Sigmoid colon (tissue), 4 donors: ENCODE results near the gene MYO18A.

ENCODE experiments used
- POLR2A ChIP-seq, 2 donors: fragments of 450-650 bp; IDR thresholded peaks; one replicate each; pipeline ENCODE4 v1.6.1; 2016; ENCODE audit warnings: antibody characterized with exemption in 2 of 2, mild to moderate bottlenecking in 2 of 2, moderate library complexity in 2 of 2
- POLR2AphosphoS5 ChIP-seq, 4 donors: sonication (generic); formaldehyde crosslinking; IDR thresholded peaks; one replicate each; pipeline ENCODE4 v1.6.1; 2017; ENCODE audit warnings: antibody characterized with exemption in 4 of 4
- TF ChIP-seq, protein P1 (sequence below), 4 experiments: fragments of 450-650 bp in 3 of 4; fragments of 200-600 bp in 1 of 4; IDR thresholded peaks; one replicate each; pipeline ENCODE4 v1.5.1; 2016 to 2019; ENCODE audit warnings: antibody characterized with exemption in 4 of 4, mild to moderate bottlenecking in 3 of 4, moderate library complexity in 2 of 4

DNA sequence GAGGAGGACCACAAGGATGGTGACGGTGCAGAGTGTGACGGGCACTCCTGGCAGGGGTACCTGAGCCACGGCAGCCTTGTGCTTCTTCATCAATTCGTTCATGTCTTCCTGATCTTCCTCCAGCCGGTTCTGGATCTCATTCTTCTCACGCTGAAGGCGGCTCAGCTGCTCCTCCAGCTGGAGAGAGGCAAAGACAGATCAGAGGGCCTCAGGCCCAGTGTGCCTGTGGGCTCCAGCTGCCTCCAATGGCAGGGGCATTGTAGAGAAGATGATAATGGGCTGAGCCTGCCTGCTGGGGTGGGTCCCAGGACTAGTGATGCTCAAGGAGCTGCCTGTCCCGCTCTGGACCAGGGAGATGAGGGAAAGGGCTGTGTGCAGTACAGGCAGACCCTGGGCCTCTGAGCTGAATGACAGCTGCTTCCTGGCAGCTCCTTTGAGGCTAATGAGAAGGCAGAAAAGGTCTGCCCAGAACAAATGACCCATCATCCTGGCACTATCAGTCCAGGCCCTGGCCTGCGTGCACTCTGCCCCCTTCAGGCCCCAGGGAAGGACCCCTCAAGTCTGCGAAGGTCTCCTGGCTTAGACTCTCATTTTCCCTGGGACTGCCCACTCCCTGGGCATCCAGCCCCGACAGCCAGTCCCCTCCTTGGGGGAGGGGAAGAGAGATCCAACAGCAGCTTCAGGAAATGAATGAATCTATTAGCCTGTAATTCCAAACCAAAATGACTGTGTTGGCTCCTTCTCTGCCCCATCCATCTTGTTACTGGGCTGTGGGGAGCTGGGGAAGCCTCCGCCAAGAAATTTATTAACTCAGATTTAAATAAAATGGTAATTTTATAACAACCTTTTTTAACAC lies 89.2 kb downstream of the MYO18A start:
- TF ChIP-seq POLR2A (IDR thresholded peaks at IDR 0.05) (no peak), POLR2AphosphoS5 (IDR thresholded peaks at IDR 0.05) (no peak)
- TF ChIP-seq, protein P1, sequence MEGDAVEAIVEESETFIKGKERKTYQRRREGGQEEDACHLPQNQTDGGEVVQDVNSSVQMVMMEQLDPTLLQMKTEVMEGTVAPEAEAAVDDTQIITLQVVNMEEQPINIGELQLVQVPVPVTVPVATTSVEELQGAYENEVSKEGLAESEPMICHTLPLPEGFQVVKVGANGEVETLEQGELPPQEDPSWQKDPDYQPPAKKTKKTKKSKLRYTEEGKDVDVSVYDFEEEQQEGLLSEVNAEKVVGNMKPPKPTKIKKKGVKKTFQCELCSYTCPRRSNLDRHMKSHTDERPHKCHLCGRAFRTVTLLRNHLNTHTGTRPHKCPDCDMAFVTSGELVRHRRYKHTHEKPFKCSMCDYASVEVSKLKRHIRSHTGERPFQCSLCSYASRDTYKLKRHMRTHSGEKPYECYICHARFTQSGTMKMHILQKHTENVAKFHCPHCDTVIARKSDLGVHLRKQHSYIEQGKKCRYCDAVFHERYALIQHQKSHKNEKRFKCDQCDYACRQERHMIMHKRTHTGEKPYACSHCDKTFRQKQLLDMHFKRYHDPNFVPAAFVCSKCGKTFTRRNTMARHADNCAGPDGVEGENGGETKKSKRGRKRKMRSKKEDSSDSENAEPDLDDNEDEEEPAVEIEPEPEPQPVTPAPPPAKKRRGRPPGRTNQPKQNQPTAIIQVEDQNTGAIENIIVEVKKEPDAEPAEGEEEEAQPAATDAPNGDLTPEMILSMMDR (IDR thresholded peaks at IDR 0.05), result no peak
